K562 (cell line): ENCODE data around the gene AP1S3. TPM values are rescaled to one million over a fixed set of nuclear protein-coding genes. Genes with fewer than 3 reads are reported as not detected.

Experiments used
- ATAC-seq: fragments of 200-7000 bp; cut with Tn5 transposase; 3 replicates; pipeline ENCODE4 v1.9.1; 2020; ENCODE audit warnings: moderate library complexity
- BruUV-seq: library from RNA; stranded (reverse); fragments of 400-500 nt; replicated peaks from 2 replicates; lab custom pipeline; 2021; lab: Mats Ljungman, UMichigan
- CTCF ChIA-PET: fragments of 300-600 bp; formaldehyde crosslinking; extraction: SDS; loops from one replicate; lab custom pipeline; 2021; ENCODE audit warnings: low intra/inter-chr PET ratio; lab: Yijun Ruan, JAX
- POLR2A ChIA-PET: fragments of 300-600, 350-650 bp; sonication (Branson Sonifier 250); formaldehyde crosslinking; extraction: SDS; loops from one replicate; lab custom pipeline; 2021; ENCODE audit warnings: antibody characterized with exemption, inconsistent platforms; lab: Yijun Ruan, JAX
- DNase-seq, 4 experiments: peaks; one replicate each; pipeline versions ENCODE4 v3.0.0 to v3.0.0-alpha.2; 2011 to 2018; ENCODE audit warnings: low spot score in 3 of 4, mixed read lengths in 3 of 4; ENCODE audit errors: extremely low read depth in 1 of 4
- FAIRE-seq: peaks from 2 replicates; lab custom pipeline; 2011; peaks lifted over from hg19 to GRCh38; lab: Jason Lieb, UNC
- H2AFZ ChIP-seq: 2 replicates; pipeline ENCODE4 v1.6.0; 2011; ENCODE audit warnings: low read depth, low read length, control low read depth, inconsistent platforms
- H3K27ac ChIP-seq: fragments of 200-600 bp; 3 replicates; pipeline ENCODE4 v1.8.0; 2011; ENCODE audit warnings: low read depth, mild to moderate bottlenecking, control low read depth, inconsistent platforms, low read length, moderate library complexity, mixed read lengths; ENCODE audit errors: extremely low read depth
- H3K27me3 ChIP-seq, 2 experiments: fragments of 300-600 bp in 1 of 2; 2 replicates in 1 of 2; 3 replicates in 1 of 2; pipeline versions ENCODE4 v1.6.0 to v1.8.0; 2011; ENCODE audit warnings: inconsistent platforms in 2 of 2, low read length in 2 of 2, mild to moderate bottlenecking in 1 of 2, mixed read lengths in 1 of 2, moderate library complexity in 1 of 2; ENCODE audit not compliant: control insufficient read depth in 2 of 2, insufficient read depth in 2 of 2
- H3K36me3 ChIP-seq: fragments of 300-600 bp; 3 replicates; pipeline ENCODE4 v1.8.0; 2011; ENCODE audit warnings: mild to moderate bottlenecking, low read length, inconsistent platforms; ENCODE audit not compliant: control insufficient read depth, insufficient read depth
- H3K4me1 ChIP-seq, 2 experiments: fragments of 200-600 bp in 1 of 2; replicated peaks in 1 of 2; 2 replicates in 1 of 2; 3 replicates in 1 of 2; pipeline versions ENCODE4 v1.5.1 to v1.8.0; 2011; ENCODE audit warnings: inconsistent platforms in 2 of 2, low read length in 2 of 2, mild to moderate bottlenecking in 1 of 2, mixed read lengths in 1 of 2, moderate library complexity in 1 of 2; ENCODE audit not compliant: control insufficient read depth in 2 of 2, insufficient read depth in 2 of 2
- H3K4me2 ChIP-seq: 2 replicates; pipeline ENCODE4 v1.6.1; 2011; ENCODE audit warnings: low read length, control low read depth, inconsistent platforms, mixed read lengths; ENCODE audit not compliant: insufficient read depth
- H3K4me3 ChIP-seq: fragments of 200-600 bp; sonication (generic), shearing (Covaris generic); 2 replicates; pipeline ENCODE4 v1.5.1; 2016; ENCODE audit warnings: control low read depth, inconsistent platforms
- H3K79me2 ChIP-seq: fragments of 200-600 bp; 3 replicates; pipeline ENCODE4 v1.8.0; 2011; ENCODE audit warnings: low read length, inconsistent platforms; ENCODE audit not compliant: control insufficient read depth, insufficient read depth
- H3K9ac ChIP-seq, 2 experiments: 2 replicates each; pipeline versions ENCODE4 v1.6.0 to v1.6.1; 2011; ENCODE audit warnings: low read depth in 2 of 2, low read length in 2 of 2, control low read depth in 1 of 2, inconsistent platforms in 1 of 2, mild to moderate bottlenecking in 1 of 2, mixed read lengths in 1 of 2; ENCODE audit not compliant: insufficient read depth in 1 of 2
- H3K9me1 ChIP-seq: one replicate; pipeline ENCODE4 v1.6.0; 2011; ENCODE audit warnings: inconsistent platforms, mild to moderate bottlenecking, low read length, moderate library complexity; ENCODE audit not compliant: control insufficient read depth, insufficient read depth
- H3K9me3 ChIP-seq: replicated peaks from 2 replicates; pipeline ENCODE4 v1.5.1; 2011; ENCODE audit warnings: low read depth, low read length, inconsistent platforms; ENCODE audit not compliant: control insufficient read depth, insufficient read depth
- H4K20me1 ChIP-seq: replicated peaks from 2 replicates; pipeline ENCODE4 v1.6.1; 2011; ENCODE audit warnings: low read length, inconsistent platforms, mixed read lengths; ENCODE audit not compliant: control insufficient read depth, insufficient read depth
- HDGF ChIP-seq: fragments of 450-650 bp; IDR thresholded peaks from 2 replicates; pipeline ENCODE4 v1.6.1; 2016
- ZBTB11 ChIP-seq, 3 experiments: fragments of 200-800 bp in 1 of 3; fragments of 250-450 bp in 1 of 3; fragments of 450-650 bp in 1 of 3; sonication (Bioruptor Pico) in 1 of 3; sonication (Bioruptor generic) in 1 of 3; formaldehyde crosslinking in 1 of 3; IDR thresholded peaks; 2 replicates each; pipeline versions ENCODE4 v1.6.1 to v1.8.0; 2016 to 2022; ENCODE audit warnings: mild to moderate bottlenecking in 2 of 3, missing genetic modification characterization in 2 of 3, missing compliant biosample characterization in 1 of 3, moderate library complexity in 1 of 3
- WGBS: fragments of 100-300 bp; shearing (Covaris generic); methylation state at CpG from one replicate; pipeline ENCODE4 v1.1.6; 2016; ENCODE audit warnings: low coverage, mixed read lengths; ENCODE audit not compliant: insufficient coverage; ENCODE audit errors: missing lambda C conversion rate; 5-methylcytosine and 5-hydroxymethylcytosine counted together
- in situ Hi-C: fragments of 300-500 bp; cut with MboI; formaldehyde crosslinking; loops from 4 replicates; pipeline ENCODE4 v1.15.0; 2018; ENCODE audit warnings: inconsistent platforms, mixed read lengths
- intact Hi-C: fragments of 100-400 bp; cut with micrococcal nuclease; formaldehyde crosslinking; loops from 2 replicates; pipeline ENCODE4 v1.14.2; 2022
- polyA plus RNA-seq, 8 experiments: library from polyadenylated mRNA; depleted of rRNA in 4 of 8; stranded (reverse) in 5 of 8; unstranded in 3 of 8; fragments of >200 nt; fragmentation: Nextera tagmentation in 2 of 8; fragmentation: Illumina TruSeq in 1 of 8; extraction: Ambion mirVana in 2 of 8; extraction: Trizol in 1 of 8; gene quantifications; 2 replicates each; pipeline versions ENCODE4 v1.2.1 to v1.2.3, GENCODE V29; 2011 to 2014; ENCODE audit warnings: inconsistent platforms in 1 of 8, missing spikeins in 1 of 8
- total RNA-seq, 7 experiments: library from RNA; depleted of rRNA in 6 of 7; stranded (reverse); fragments of >200 nt in 6 of 7; fragmentation: Illumina TruSeq in 2 of 7; extraction: Trizol in 2 of 7; gene quantifications; 2 replicates each; pipeline versions ENCODE4 v1.2.1 to v1.2.3, GENCODE V29; 2011 to 2021; ENCODE audit warnings: low replicate concordance in 1 of 7
- TF ChIP-seq, protein P1 (sequence below): sonication (generic); formaldehyde crosslinking; IDR thresholded peaks from 2 replicates; pipeline ENCODE4 v1.8.1; 2022; ENCODE audit warnings: missing genetic modification reagents

Gene AP1S3
- total and polyA plus RNA-seq, 9 of the 15 experiments (the other 6 are each of a cell fraction or from before 2014, with no cell fraction given): 0.50 to 3.8 (median 2.1) TPM

DNA sequence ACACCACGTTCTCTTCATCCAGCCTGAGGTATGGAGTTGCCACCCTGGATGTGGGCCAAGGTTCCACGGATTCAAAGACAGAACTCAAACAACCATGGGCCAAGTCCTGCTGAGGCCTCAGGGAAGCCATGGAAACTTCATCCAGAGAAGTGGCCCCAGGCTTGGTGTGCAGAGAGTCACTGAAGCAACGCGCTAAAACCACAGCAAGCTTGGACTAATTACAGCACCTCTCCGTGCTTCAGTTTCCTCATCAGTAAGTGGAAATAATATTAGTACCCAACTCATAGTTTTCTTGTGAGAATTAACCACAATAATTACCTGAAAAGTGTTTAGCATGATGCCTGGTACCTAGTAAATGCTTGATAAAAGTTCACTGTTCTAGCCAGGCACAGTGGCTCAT lies 19.2 kb upstream of the AP1S3 start:
- in situ Hi-C loops (no loop called here), intact Hi-C loops (no loop called here)
- DNase-seq (no peak), FAIRE-seq (no peak), ATAC-seq (no peak)
- H4K20me1 ChIP-seq: no peaks in the 10 kb centered on the region
- WGBS: 28% methylated on average over 5 of the region's 5 CpGs
- no peaks in the 10 kb centered on the region for H3K9me1 ChIP-seq
- no peaks in the 10 kb centered on the region for H3K4me1 ChIP-seq
- H3K4me2 ChIP-seq: no peak overlapping the region
- H3K79me2 ChIP-seq: no peaks in the 10 kb centered on the region
- no peaks in the 10 kb centered on the region for H3K9me3 ChIP-seq
- H3K27me3 ChIP-seq: peaks cover 0 to 5% of the 10 kb centered on the region in 2 experiments; a peak in 1 of 5 replicates
- no peak overlapping the region for H3K27ac ChIP-seq
- H2AFZ ChIP-seq: no peak overlapping the region
- POLR2A ChIA-PET: interaction anchor here (0.6 kb wide), 1 partner anchor 8 kb away, joined by 3 read pairs; no protein-coding TSS in a partner anchor
- no peak overlapping the region for H3K9ac ChIP-seq
- no peaks in the 10 kb centered on the region for H3K36me3 ChIP-seq
- TF ChIP-seq, protein P1, sequence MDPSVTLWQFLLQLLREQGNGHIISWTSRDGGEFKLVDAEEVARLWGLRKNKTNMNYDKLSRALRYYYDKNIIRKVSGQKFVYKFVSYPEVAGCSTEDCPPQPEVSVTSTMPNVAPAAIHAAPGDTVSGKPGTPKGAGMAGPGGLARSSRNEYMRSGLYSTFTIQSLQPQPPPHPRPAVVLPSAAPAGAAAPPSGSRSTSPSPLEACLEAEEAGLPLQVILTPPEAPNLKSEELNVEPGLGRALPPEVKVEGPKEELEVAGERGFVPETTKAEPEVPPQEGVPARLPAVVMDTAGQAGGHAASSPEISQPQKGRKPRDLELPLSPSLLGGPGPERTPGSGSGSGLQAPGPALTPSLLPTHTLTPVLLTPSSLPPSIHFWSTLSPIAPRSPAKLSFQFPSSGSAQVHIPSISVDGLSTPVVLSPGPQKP (CRISPR knock-in tag): no peak
- TF ChIP-seq ZBTB11 (CRISPR knock-in tag; IDR thresholded peaks at IDR 0.05) (no peak), HDGF (no peak)
- no TSS peak for BruUV-seq
- no peak overlapping the region for H3K4me3 ChIP-seq
- CTCF ChIA-PET: no interaction called here
